ENCODE measurements around the gene C16orf74.
A peak's percentile ranks its signal among the peaks of the same experiment; 100 is the strongest.

C16orf74 gene

GRCh38 chr16:85724936-85725335 is 26.0 kb downstream of the C16orf74 start:
- DNase-seq = no peak
- in situ Hi-C loops (cut with MboI; ENCODE audit: low pct_unique_long_range_greater_than_20kb, low sequenced_read_pairs) = no loop called here

- no peak for DNase-seq
- in situ Hi-C loops (cut with MboI; ENCODE audit: low pct_unique_long_range_greater_than_20kb, low sequenced_read_pairs) = no loop called here
These were observed 26.6 kb downstream of the C16orf74 start for GRCh38 chr16:85724126-85724879.

- DNase-seq = no peak
- in situ Hi-C loops (cut with MboI; ENCODE audit: low pct_unique_long_range_greater_than_20kb, low sequenced_read_pairs) = no loop called here
These were observed 28.6 kb downstream of the C16orf74 start for GRCh38 chr16:85722128-85722893.

- no peak for DNase-seq
- in situ Hi-C loops (cut with MboI; ENCODE audit: low pct_unique_long_range_greater_than_20kb, low sequenced_read_pairs) = no loop called here
These were observed 30.6 kb downstream of the C16orf74 start for GRCh38 chr16:85720302-85720637.

- in situ Hi-C loops (cut with MboI; ENCODE audit: low pct_unique_long_range_greater_than_20kb, low sequenced_read_pairs) = no loop called here
These were observed 31.1 kb downstream of the C16orf74 start for GRCh38 chr16:85719605-85720301.

GRCh38 chr16:85718682-85719081 is 32.2 kb downstream of the C16orf74 start:
- in situ Hi-C loops (cut with MboI; ENCODE audit: low pct_unique_long_range_greater_than_20kb, low sequenced_read_pairs) = no loop called here
- DNase-seq = no peak

More at GRCh38 chr16:85719605-85720301, 31.1 kb downstream of the C16orf74 start:
- DNase-seq = no peak

- DNase-seq = no peak
- in situ Hi-C loops (cut with MboI; ENCODE audit: low pct_unique_long_range_greater_than_20kb, low sequenced_read_pairs) = no loop called here
These were observed 32.8 kb downstream of the C16orf74 start for GRCh38 chr16:85718153-85718477.

- in situ Hi-C loops (cut with MboI; ENCODE audit: low pct_unique_long_range_greater_than_20kb, low sequenced_read_pairs) = no loop called here
- peak; percentile 73 for DNase-seq
These were observed 33.3 kb downstream of the C16orf74 start for GRCh38 chr16:85717393-85718152.

- in situ Hi-C loops (cut with MboI; ENCODE audit: low pct_unique_long_range_greater_than_20kb, low sequenced_read_pairs) = no loop called here
- no peak for DNase-seq
These were observed 34.2 kb downstream of the C16orf74 start for GRCh38 chr16:85716680-85717038.

- DNase-seq = no peak
- in situ Hi-C loops (cut with MboI; ENCODE audit: low pct_unique_long_range_greater_than_20kb, low sequenced_read_pairs) = no loop called here
These were observed 34.7 kb downstream of the C16orf74 start for GRCh38 chr16:85716022-85716679.

GRCh38 chr16:85715169-85716021 is 35.5 kb downstream of the C16orf74 start:
- in situ Hi-C loops (cut with MboI; ENCODE audit: low pct_unique_long_range_greater_than_20kb, low sequenced_read_pairs) = no loop called here
- no peak for DNase-seq

- in situ Hi-C loops (cut with MboI; ENCODE audit: low pct_unique_long_range_greater_than_20kb, low sequenced_read_pairs) = no loop called here
- no peak for DNase-seq
These were observed 38.1 kb downstream of the C16orf74 start for GRCh38 chr16:85712801-85713200.

GRCh38 chr16:85711982-85712587 is 38.8 kb downstream of the C16orf74 start:
- in situ Hi-C loops (cut with MboI; ENCODE audit: low pct_unique_long_range_greater_than_20kb, low sequenced_read_pairs) = no loop called here
- no peak for DNase-seq

- in situ Hi-C loops (cut with MboI; ENCODE audit: low pct_unique_long_range_greater_than_20kb, low sequenced_read_pairs) = no loop called here
- DNase-seq = no peak
These were observed 40.2 kb downstream of the C16orf74 start for GRCh38 chr16:85710732-85711131.

GRCh38 chr16:85709766-85710585 is 40.9 kb downstream of the C16orf74 start:
- no peak for DNase-seq
- in situ Hi-C loops (cut with MboI; ENCODE audit: low pct_unique_long_range_greater_than_20kb, low sequenced_read_pairs) = no loop called here

GRCh38 chr16:85708338-85708737 is 42.6 kb downstream of the C16orf74 start:
- in situ Hi-C loops (cut with MboI; ENCODE audit: low pct_unique_long_range_greater_than_20kb, low sequenced_read_pairs) = no loop called here
- no peak for DNase-seq

- in situ Hi-C loops (cut with MboI; ENCODE audit: low pct_unique_long_range_greater_than_20kb, low sequenced_read_pairs) = no loop called here
- no peak for DNase-seq
These were observed 43.3 kb downstream of the C16orf74 start for GRCh38 chr16:85707528-85708095.
